ENCODE measurements around the gene PDE2A.

Gene PDE2A

DNA sequence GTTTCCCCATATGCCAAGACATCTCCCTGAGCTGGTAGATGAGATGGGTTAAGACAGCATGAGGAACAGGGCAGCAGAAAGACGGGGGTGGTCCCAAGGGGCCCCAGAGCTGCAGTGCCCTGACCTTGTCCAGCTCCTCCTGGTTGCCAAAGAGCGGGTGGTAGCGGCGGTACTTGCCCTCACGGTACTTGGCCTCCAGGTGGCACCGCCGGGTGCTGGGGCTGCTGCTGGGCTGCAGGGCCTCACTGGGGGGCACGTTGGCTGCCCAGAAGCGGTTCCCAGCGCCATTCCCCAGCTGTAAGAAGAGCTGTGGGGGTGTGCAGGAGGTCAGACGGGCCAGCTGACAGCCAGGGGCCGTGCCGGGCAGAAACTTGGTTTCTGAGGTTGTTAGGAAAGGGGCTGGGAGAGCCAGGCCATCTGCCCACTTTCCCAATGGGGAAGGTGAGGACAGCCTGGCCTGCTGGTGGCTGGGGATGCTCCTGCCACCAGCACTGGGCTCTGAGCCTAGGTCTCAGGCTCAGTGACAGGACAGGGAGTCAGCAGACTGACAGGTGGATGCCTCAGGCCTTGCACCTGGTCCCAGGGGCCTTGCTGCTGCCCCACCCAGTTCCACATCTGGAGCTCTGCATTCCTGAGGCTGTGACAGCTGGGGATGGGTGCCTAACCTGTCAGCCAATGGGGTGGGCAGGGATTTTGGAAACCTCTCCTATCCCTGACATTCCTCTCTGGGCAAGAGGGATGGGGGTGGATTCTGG is 30.0 kb upstream of the PDE2A start:
- DNase-seq = no peak

DNA sequence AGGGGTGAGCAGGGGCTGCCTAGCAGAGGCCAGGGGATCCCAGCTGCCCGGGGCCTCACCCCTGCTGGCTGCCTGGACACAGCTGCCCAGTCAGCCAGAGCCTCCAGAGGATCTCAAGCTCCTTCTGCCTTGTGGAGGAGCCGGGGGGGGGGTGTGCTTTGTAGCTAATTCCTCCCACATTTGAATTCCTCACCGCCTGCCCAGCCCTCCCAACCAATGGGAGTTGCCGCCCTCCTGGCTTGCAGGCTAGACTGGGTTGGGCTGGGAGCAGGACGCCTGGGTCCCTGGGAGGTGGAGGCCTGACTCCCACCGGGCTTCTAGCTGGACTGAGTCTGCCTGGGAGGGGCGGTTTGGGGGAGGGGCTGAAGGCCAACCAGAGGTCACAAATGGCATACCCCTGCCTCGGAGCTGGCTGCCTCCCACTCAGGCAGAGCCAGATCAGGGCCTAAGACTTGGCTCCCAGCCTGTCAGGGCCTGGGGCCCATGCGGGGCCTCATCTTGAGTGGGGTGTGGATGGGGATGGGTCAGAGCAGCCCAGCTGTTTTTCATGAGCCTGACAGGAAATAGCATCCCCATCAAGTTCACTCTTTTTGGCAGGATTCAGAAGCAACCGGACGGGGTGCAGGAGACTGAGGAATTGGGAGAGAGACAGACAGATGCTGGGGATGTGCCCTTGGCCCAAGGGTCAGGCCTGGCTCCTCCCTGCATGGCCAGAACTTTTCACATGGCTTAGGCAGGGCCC is 29.2 kb upstream of the PDE2A start:
- no peak for DNase-seq

DNA sequence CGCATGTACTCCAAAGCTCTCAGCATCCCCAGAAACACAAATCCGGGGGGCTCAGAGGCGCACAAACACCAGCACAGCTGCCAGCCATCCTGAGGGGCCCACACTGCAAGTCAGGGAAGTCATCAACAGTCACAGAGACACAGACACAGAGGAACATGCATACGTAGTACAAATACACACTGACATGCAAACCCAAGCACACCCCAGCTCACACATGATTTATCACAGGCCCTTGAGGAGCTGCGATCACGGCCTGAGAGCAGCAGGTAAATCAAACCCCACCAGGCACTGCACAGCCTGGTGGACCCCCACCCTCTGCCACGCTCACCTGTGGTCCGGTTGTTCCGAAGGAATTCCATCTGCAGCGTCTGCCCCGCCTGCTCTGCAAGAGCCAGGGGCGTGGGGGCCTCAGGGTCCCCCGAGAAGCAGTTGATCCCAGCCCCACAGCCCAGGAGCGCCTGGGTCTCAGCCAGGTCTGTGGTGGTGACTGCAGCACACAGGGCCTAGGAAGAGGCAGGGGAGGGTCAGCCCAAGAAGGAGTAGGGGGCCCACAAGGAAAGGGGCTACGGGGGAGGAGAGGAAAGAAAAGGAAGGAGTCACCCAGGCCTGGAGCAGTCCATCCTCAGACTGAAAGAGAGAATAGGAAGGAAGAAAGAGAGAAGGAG is 28.5 kb upstream of the PDE2A start:
- no peak for DNase-seq

DNA sequence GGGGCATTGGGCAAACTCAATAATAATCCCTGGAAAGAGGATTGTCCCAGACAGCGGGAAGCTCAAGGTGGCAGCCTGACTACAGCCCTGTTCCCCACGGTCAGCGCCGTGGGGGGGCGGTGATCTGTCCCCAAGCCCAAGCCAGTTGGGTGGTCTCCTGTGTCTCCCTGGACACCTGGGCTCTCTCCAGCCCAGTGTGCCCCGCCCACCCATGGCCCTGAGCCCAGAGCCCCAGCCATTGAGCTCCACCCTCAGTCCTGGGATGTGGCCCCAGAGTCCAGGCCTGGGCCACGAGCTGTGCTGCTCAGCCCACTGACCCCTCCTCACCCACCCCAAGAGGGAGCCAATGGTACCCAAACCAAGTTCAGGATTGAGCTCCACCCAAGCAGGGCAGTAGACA is 27.9 kb upstream of the PDE2A start:
- DNase-seq = no peak

DNA sequence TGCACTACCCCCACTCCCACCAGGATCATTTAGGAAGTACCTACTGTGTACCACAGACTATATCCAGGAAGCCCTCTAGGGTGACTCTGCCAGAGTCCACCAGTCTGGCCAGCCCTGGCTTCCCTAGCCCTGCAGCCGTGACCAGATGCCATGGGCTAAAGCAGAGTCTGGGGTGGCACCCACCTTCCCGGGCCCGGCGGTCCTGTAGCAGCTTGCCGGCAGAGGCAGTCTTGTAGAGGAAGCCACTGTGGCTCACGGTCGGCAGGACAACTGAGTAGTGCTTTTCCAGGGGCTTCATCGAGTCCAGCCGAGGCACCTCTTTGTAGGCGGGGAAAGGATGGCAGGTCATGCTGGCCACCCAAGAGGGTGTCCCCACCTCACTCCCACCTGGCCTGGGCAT is 27.2 kb upstream of the PDE2A start:
- DNase-seq = no peak

DNA sequence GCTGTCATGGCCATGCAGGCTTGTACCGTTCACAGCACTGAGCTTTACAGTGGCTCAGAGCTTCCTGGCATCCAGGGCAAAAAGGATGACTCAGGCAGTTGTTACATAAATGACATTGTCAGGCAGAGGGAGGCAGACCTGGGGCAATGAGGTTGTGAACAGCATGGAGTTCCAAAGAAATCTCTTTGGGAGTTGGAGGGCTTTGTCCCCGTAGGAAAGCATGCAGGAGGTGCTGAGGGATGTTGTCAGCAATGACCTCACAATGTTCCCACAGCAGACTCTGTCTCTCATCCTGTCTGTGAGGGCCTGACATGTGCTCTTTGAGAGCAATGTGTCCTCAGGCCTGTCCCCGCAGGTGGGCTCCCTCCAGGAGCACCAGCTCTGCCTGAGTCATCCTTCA is 25.9 kb upstream of the PDE2A start:
- DNase-seq = no peak

DNA sequence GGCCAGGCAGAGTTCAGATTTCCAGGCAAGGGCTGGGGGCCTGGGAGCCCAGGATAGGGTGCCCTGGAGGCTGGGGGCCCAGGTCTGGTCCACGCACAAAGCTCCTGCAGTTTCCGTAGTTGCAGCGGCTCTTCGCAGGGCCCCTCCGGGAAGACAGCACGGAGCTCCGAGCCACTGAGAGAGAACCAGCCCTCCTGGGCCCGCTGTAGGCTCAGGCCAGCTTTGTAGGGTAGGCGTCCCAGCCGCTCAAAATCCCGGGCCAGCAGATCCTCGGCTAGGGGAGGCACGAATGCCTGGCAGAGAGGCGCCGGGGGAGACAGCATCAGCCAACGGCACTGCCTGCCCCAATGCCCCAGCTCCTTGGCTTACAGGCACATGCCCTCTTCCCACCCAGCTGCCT is 23.6 kb upstream of the PDE2A start:
- DNase-seq = no peak

DNA sequence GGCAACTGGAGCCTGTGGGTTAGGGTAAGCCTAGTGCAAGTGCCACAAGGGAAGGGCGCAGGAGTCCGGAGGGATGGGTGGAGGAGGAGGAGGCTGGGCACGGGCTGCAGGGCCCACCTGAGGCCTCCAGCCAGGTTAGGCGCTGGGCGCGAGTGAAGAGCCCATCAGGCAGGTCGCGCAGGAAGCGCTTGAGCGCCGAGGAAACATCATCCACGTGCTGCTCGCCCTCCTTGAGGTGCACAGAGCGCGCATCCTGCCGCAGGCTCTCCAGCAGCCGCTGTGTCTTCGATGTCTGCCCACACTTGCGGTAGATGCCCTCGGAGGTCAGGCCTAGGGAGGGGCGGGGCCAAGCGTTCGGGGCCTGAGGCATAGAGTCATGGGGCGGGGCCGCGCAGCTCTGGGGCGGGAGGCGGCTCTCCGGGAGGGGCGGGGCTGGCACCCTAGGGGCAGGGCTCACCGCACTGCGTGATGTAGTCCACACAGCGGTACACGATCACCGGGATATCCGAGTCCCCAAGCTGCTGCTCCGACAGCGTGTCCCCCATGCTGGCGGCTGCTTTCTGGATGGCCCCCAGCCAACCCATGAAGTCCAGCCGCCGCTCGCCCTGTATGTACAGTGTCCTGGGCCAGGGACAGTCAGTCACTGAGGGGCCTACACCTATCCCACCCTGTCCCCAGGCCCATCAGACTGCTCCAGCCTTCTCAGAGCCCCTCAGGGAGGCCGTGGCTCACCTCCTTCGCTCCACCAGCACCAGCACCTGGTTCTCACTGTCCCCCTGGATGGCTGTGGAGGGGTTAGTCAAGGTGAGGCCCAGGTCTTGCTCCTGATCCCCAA is 22.9 kb upstream of the PDE2A start:
- DNase-seq = no peak

DNA sequence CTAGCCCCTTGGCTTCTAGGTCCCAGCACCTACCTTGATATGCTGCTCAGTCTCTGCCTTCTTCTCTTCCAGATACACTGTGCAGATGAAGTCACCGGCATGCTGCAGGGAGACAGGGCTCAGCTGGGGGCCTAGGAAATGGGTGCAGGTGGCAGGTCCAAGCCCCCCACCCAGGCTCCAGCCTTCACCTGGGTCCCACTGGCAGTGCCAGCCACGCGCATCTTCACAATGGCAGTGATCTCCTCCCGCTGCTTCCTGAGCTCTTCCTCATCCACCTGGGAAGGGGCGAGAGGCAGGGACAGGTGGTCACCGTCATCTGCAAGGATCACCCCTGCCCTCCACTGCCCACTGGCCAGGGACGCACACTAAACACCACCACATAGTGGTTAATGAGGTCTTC is 21.1 kb upstream of the PDE2A start:
- no peak for DNase-seq

DNA sequence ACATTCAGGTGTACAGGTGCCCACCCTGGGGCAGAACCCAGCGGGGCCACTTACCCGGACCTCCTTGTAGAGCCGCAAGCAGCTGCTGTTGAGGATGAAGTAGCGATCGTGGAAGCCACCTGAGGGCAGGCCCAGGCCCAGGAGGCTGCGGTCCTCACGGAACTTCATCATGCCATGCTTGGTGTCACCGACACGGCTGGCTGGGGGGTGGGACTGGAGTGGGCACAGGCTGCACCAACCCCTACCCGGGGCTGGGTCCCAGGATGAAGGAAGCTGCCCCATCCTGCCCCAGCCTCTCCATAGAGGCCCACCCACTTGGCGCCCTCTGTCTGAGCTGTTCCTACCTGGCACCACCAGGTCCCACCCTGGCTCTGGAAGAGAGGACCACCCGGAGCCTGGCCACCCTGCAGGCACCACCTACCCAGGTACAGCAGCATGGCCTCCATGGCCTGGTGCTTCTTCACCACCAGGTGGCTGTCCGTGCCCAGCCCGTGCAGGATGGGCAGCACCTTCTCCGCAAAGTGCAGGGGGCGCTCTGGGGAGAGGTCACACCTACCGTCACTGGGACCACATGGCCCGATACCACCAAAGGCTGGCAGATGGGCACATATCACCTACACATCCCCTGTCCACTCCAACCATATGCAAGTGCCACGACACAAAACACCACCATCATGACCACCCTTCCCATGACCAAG is 19.2 kb upstream of the PDE2A start:
- no peak for DNase-seq

DNA sequence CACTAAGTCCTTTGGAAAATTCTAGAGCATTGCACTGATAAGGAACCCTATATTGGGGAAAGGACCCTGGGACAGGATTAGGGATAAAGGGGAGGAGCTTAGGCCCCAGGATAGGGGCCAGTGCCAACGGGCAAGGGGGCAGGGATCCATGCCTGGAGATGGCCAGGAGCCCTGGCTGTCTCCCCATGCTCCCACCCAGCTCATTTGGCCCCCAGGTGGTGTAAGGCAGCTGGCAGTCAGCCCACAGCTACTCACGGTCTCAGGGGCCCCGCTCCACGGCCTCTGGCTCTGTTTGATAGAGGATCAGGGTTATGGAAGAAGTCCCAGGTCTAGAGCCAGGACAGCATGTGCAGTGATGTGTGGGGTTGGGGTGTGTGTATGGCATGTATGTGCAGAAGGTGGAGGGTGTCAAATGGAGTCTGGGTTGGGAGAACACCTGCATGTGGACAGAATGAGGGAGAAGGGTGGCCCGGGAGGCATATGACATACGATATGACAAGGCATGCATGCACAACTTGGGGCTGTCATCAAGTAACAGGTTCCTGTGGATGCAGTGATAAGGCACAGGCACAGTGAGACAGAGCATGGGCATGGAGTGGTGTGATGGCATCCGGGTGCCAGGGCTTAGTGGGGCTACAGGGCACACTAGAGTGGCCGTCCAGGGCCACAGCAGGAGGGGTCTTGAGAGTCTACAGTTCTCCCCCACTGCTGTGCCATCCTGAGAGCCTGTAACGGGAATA is 18.4 kb upstream of the PDE2A start:
- DNase-seq = no peak

DNA sequence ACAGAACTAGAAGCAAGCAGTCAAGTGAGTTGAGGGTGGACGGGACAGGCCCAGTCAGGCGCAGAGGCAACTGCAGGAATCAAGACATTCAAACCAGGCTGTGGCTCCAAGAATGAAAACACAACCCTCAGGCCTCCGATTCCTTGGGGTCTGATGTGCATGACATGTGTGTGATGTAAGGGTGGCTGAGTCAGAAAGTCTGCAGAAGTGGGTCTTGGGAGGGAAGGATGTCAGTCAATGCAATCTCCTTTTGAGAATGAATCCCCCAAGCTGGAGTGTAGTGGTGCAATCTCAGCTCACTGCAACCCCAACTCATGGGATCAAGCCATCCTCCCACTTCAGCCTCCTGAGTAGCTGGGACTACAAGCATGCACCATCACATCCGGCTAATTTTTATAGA is 15.9 kb upstream of the PDE2A start:
- DNase-seq = no peak

DNA sequence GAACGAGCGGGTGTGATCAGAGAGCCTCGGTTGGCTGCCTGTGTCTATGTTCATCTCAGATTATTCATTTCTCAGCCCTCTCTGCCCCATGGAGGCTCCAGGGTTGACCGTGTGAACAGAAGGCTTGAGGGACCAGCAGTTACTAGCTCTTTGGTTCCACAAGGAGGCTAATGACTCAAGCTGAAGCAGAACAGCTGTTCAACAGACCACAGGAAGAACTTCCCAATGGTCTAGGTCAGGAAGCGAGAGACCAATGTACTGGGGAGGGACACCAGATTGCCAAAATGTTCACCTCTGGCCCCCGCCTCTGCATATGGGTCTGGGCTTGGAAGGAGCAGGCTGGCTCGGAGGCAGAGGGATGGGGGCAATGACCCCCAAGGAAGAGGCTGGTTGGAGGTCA is 14.7 kb upstream of the PDE2A start:
- DNase-seq = no peak

DNA sequence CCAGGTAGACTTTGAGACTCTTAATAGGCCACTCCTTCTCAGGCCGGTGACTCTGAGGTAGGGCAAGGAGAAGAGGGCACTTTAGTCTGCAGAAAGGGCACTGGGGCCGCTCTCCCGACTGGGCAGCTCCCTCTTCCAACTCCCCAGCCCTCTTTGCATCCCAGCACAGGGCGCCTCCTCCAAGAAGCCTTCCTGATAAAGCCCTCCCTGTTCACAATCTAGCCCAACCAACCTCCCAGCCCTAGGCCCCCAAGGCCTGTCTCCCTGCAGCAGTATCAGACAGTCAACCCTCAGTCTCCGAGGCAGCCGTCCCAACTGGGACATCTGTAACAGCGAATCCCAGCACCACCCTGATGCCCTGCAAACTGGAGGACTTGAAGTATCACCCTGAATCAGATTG is 14.3 kb upstream of the PDE2A start:
- DNase-seq = no peak

DNA sequence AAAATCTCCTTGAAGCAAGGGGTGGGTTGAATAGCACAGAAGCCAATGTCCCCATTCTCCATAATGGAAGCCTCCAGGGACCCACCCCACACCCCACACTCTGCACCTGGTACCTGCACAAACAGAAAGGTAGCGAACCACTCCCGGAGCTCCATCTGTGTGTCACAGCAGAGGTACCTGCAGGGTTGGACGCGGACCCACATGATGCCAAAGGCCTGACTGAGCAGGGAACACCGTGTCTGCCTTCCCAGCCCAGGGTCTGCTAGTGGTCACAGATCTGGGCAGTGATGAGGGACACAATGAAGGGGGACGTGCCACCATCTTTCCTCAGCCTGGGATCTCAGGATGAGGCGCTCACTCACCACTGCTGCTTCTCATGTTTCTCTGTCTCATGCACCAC is 13.1 kb upstream of the PDE2A start:
- no peak for DNase-seq

DNA sequence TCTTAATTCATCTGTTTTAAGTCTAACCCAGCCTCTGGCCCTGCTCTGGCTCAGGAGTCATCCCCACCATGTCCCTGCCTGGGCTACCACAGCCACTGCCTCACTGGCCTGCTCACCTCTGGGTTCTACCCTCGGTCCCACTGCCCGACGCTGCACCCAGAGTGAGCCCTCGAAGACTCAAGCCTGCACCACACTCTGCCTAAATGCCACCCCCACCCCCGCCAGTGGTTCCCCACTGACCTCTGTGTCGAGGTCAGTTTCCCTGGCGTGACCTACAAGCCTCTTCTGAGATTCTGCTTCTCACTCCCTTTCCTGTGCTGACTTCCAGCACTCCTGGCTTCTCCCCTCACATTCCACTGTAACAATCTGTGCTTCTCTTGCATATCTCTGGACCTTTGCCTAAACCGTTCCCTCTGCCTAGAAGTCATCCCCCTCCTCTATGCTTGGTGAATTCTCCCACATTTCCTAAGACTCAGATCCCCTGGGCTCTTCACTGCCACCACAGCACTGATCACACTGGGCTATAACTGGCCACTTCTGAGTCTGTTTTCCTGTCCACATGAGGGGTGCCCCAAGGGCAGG is 12.5 kb upstream of the PDE2A start:
- no peak for DNase-seq

DNA sequence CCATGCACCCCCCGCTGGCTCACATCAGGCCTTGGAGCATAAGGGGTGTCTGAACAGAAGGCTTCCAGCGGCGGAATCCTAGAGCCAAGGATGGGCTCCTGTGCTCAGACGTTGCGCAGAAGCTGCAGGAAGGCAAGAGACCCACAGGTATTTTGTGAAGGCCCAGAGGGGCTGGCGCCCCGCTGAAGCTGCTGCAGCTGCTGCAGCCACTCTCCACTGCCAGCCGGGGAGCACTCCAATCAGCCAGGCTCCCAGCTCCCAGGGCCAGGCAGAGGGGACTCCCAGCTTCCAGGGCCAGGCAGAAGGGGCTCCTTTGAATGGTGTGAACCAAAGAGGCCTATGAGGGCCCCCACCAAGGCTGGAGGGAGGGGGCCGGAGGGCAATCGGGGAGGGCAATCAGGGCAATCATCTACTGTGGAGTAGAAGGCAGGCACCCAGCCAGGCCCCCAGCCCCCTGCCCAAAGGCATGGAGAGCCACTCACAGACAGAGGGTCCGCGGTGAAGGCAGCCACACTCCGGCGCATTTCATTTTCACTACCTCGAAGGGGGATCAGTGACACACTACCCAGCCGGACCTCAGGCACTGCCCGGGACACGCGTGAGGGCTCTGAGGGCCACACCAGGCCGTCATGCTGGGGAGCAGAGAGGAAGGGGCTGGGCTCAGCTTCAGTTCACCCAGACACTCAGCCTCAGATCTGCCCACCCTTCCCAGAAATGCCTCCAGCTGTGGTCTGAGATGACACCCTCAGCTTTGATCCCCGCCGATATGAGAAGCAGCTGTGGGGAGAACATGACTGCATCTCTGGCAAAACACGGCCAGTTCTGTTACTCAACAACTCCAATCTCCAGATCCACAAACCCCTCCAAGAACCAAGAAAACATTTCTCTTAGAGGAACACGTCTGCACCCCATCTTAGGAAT is 11.6 kb upstream of the PDE2A start:
- DNase-seq = no peak

DNA sequence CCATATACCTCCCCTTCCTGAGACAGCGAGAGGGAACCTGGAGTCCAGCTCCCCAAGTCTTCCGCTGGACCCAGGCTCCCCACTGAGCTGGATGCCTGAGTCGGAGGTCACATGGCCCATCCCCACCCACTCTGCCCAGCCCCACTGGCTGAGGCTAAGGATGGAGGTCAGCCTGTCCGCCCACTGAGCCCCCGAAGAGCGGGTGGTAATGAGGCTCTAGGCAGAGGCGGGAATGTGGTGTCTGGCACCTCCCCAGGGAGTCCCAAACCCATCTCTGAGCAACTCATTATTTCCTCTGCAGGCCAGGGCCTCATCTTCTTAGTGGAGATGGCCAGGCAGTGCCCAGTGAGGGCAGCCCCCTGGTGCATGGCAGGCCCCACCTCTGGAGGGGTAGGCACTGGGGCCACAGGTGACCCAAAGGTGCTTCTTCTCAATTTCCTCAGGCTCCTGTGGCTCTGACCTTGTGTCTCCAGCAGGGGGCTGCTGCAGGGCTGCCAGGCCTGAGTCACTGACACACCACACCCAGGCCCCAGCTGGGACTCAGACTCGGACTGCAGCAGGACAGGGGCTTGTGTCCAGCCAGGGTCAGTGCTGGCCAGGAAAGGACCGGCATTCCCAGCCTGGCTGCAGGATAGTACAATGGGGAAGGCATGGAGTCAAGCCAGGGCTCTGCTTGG is 10.2 kb upstream of the PDE2A start:
- peak; percentile 12 for DNase-seq

DNA sequence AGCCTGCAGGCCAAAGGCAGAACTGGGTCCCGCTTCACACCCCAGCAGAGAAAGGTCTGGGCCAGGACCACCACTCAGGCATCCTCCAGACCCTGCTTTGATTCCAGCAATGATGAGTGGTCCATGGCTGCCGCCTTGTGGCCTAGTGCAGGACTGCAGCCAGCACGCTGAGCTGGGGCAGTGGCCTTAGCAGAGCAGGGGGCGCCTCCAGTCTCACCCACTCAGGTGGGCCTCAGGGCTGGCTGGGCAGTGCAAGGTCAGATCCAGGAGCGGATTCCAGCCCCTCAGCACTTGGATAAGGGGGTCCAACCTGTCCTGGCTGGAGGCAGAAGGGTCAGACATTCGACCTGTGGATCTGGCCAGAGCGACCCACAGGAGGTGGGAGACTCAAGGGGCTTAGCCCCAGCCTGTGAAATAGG is 9.6 kb upstream of the PDE2A start:
- DNase-seq = peak; percentile 32

DNA sequence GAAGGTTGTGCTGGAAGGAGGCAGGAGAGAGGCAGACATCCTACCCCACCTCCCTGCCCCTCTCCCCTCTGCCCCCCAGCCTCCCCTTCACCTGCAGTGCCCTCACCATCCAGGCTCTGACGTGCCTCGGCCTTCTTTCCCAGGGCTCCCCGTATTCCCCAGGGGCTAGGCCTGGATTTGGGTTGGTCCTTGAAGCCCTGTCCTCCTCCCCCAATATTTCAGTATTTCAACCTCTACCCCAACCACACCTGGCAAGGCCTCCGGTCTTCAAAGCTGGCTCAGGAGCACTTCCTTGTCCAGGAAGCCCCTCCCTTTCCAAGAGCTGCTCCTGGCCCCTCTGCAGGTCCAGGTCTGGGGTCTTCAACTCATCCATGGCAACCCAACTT is 8.6 kb upstream of the PDE2A start:
- DNase-seq = no peak
